ENCODE results near the gene ARID5A. TPM values are rescaled to one million over a fixed set of nuclear protein-coding genes. Genes with fewer than 3 reads are reported as not detected.
A peak's percentile ranks its signal among the peaks of the same experiment; 100 is the strongest.
"Not testable (repeated sequence)": the region's sequence is repeated elsewhere in the genome, so short reads cannot be mapped to it uniquely, and the experiment has no call there.

ARID5A gene, protein sequence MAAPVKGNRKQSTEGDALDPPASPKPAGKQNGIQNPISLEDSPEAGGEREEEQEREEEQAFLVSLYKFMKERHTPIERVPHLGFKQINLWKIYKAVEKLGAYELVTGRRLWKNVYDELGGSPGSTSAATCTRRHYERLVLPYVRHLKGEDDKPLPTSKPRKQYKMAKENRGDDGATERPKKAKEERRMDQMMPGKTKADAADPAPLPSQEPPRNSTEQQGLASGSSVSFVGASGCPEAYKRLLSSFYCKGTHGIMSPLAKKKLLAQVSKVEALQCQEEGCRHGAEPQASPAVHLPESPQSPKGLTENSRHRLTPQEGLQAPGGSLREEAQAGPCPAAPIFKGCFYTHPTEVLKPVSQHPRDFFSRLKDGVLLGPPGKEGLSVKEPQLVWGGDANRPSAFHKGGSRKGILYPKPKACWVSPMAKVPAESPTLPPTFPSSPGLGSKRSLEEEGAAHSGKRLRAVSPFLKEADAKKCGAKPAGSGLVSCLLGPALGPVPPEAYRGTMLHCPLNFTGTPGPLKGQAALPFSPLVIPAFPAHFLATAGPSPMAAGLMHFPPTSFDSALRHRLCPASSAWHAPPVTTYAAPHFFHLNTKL
- 9.9 TPM for total RNA-seq

- peaks cover 66 to 86% (median 70%) of the 10 kb centered on the region in 3 donors for H3K4me1 ChIP-seq (ENCODE audit: control insufficient read depth in 3 of 3, insufficient read depth in 3 of 3, low read length in 3 of 3)
Observed at GRCh38 chr2:96536445-96537065, at the start of gene ARID5A. Gene ARID5A, plus strand, starts transcription at chr2:96536752. Its CDS starts 75 bp downstream, at chr2:96536827.

GRCh38 chr2:96489261-96489660 is 47.3 kb upstream of the ARID5A start:
- no peaks in the 10 kb centered on the region for H3K27me3 ChIP-seq (ENCODE audit: control insufficient read depth in 3 of 3, insufficient read depth in 3 of 3, low read length in 3 of 3)
- no peak overlapping the region for H3K27ac ChIP-seq (ENCODE audit: low read depth, low read length)
- peaks cover 8 to 14% (median 10%) of the 10 kb centered on the region in 3 donors for H3K4me1 ChIP-seq (ENCODE audit: control insufficient read depth in 3 of 3, insufficient read depth in 3 of 3, low read length in 3 of 3)
- H3K9me3 ChIP-seq (ENCODE audit: control insufficient read depth in 3 of 3, low read length in 3 of 3) = no peaks in the 10 kb centered on the region
- no peaks in the 10 kb centered on the region for H3K36me3 ChIP-seq (ENCODE audit: control insufficient read depth in 3 of 3, insufficient read depth in 3 of 3, low read length in 3 of 3)
- H3K4me3 ChIP-seq (ENCODE audit: low read length in 3 of 3) = no peak overlapping the region
- H3K9ac ChIP-seq (ENCODE audit: low read depth in 1 of 3, low read length in 3 of 3) = no peak overlapping the region

More at GRCh38 chr2:96536445-96537065, at the start of gene ARID5A:
- Histone ChIP-seq H3K9ac (ENCODE audit: low read depth in 1 of 3, low read length in 3 of 3) (peak within 1 kb of the TSS; percentile 79 to 95 (median 87)), H3K4me3 (ENCODE audit: low read length in 3 of 3) (peak within 1 kb of the TSS; percentile 78 to 90 (median 84)), H3K27me3 (ENCODE audit: control insufficient read depth in 3 of 3, insufficient read depth in 3 of 3, low read length in 3 of 3) (no peaks in the 10 kb centered on the region), H3K9me3 (ENCODE audit: control insufficient read depth in 3 of 3, low read length in 3 of 3) (no peaks in the 10 kb centered on the region), H3K27ac (ENCODE audit: low read depth, low read length) (peak within 1 kb of the TSS; percentile 97), H3K36me3 (ENCODE audit: control insufficient read depth in 3 of 3, insufficient read depth in 3 of 3, low read length in 3 of 3) (no peaks in the 10 kb centered on the region)

DNA sequence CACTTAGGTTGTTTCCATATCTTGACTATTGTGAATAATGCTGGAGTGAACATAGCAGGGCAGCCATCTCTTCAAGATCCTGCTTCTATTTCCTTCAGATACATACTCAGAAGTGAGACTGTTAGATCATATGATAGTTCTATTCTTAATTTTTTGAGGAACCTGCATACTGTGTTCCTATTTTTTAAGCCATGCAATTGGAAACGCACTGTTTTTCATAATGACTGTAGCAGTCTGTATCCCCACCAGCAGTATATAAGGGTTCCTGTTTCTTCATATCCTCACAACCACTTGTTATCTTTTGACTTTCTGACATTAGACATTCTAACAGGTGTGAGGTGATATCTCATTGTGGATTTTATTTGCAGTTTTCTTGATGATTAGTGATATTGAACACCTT is 46.9 kb upstream of the ARID5A start:
- H3K4me1 ChIP-seq (ENCODE audit: control insufficient read depth in 3 of 3, insufficient read depth in 3 of 3, low read length in 3 of 3) = peaks cover 8 to 14% (median 10%) of the 10 kb centered on the region in 3 donors
- no peaks in the 10 kb centered on the region for H3K9me3 ChIP-seq (ENCODE audit: control insufficient read depth in 3 of 3, low read length in 3 of 3)
- no peak overlapping the region for H3K4me3 ChIP-seq (ENCODE audit: low read length in 3 of 3)
- no peak overlapping the region for H3K9ac ChIP-seq (ENCODE audit: low read depth in 1 of 3, low read length in 3 of 3)
- no peaks in the 10 kb centered on the region for H3K36me3 ChIP-seq (ENCODE audit: control insufficient read depth in 3 of 3, insufficient read depth in 3 of 3, low read length in 3 of 3)
- H3K27ac ChIP-seq (ENCODE audit: low read depth, low read length) = no peak overlapping the region
- no peaks in the 10 kb centered on the region for H3K27me3 ChIP-seq (ENCODE audit: control insufficient read depth in 3 of 3, insufficient read depth in 3 of 3, low read length in 3 of 3)

DNA sequence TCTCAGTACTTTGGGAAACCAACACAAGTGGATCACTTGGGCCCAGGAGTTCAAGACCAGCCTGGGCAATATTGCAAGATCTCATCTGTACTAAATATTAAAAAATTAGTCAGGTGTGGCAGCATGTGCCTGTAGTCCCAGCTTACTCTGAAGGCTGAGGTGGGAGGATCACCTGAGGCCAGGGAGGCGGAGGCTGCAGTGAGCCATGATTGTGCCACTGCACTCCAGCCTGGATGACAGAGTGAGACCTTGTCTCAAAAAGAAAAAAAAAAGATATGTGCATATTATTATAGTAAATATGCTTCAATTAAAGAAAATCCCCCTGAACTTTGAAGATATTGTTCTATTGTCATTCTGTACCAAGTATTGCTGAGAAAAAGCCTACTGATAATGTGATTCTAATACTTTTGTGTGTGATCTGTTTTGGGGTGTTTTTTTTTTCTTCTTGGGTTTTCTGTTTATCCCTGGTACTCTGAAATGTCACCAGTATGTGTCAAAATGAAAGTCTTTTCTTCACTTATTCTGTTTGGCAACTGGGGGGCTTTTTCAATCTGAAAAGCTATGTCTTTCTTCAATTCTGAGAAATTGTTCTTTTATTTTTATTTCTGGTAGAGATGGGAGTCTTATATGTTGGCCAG is 44.6 kb upstream of the ARID5A start:
- H3K4me1 ChIP-seq (ENCODE audit: control insufficient read depth in 3 of 3, insufficient read depth in 3 of 3, low read length in 3 of 3) = no peaks in the 10 kb centered on the region
- H3K9me3 ChIP-seq (ENCODE audit: control insufficient read depth in 3 of 3, low read length in 3 of 3) = no peaks in the 10 kb centered on the region
- no peak overlapping the region for H3K27ac ChIP-seq (ENCODE audit: low read depth, low read length)
- no peak overlapping the region for H3K4me3 ChIP-seq (ENCODE audit: low read length in 3 of 3)
- H3K9ac ChIP-seq (ENCODE audit: low read depth in 1 of 3, low read length in 3 of 3) = no peak overlapping the region
- no peaks in the 10 kb centered on the region for H3K36me3 ChIP-seq (ENCODE audit: control insufficient read depth in 3 of 3, insufficient read depth in 3 of 3, low read length in 3 of 3)
- H3K27me3 ChIP-seq (ENCODE audit: control insufficient read depth in 3 of 3, insufficient read depth in 3 of 3, low read length in 3 of 3) = no peaks in the 10 kb centered on the region

- Histone ChIP-seq H3K27me3 (ENCODE audit: control insufficient read depth in 3 of 3, insufficient read depth in 3 of 3, low read length in 3 of 3) (peaks cover 0 to 5% (median 0%) of the 10 kb centered on the region in 3 donors), H3K36me3 (ENCODE audit: control insufficient read depth in 3 of 3, insufficient read depth in 3 of 3, low read length in 3 of 3) (no peaks in the 10 kb centered on the region), H3K4me1 (ENCODE audit: control insufficient read depth in 3 of 3, insufficient read depth in 3 of 3, low read length in 3 of 3) (no peaks in the 10 kb centered on the region), H3K9ac (ENCODE audit: low read depth in 1 of 3, low read length in 3 of 3) (no peak overlapping the region), H3K27ac (ENCODE audit: low read depth, low read length) (no peak overlapping the region), H3K9me3 (ENCODE audit: control insufficient read depth in 3 of 3, low read length in 3 of 3) (no peaks in the 10 kb centered on the region), H3K4me3 (ENCODE audit: low read length in 3 of 3) (no peak overlapping the region)
Observed at GRCh38 chr2:96493072-96493471, 43.5 kb upstream of the ARID5A start.

- no peaks in the 10 kb centered on the region for H3K9me3 ChIP-seq (ENCODE audit: control insufficient read depth in 3 of 3, low read length in 3 of 3)
- no peaks in the 10 kb centered on the region for H3K4me1 ChIP-seq (ENCODE audit: control insufficient read depth in 3 of 3, insufficient read depth in 3 of 3, low read length in 3 of 3)
- no peak overlapping the region for H3K4me3 ChIP-seq (ENCODE audit: low read length in 3 of 3)
- no peaks in the 10 kb centered on the region for H3K36me3 ChIP-seq (ENCODE audit: control insufficient read depth in 3 of 3, insufficient read depth in 3 of 3, low read length in 3 of 3)
- H3K9ac ChIP-seq (ENCODE audit: low read depth in 1 of 3, low read length in 3 of 3) = no peak overlapping the region
- no peak overlapping the region for H3K27ac ChIP-seq (ENCODE audit: low read depth, low read length)
- H3K27me3 ChIP-seq (ENCODE audit: control insufficient read depth in 3 of 3, insufficient read depth in 3 of 3, low read length in 3 of 3) = peaks cover 0 to 5% (median 2%) of the 10 kb centered on the region in 3 donors
Observed at GRCh38 chr2:96494188-96494587, 42.4 kb upstream of the ARID5A start.

DNA sequence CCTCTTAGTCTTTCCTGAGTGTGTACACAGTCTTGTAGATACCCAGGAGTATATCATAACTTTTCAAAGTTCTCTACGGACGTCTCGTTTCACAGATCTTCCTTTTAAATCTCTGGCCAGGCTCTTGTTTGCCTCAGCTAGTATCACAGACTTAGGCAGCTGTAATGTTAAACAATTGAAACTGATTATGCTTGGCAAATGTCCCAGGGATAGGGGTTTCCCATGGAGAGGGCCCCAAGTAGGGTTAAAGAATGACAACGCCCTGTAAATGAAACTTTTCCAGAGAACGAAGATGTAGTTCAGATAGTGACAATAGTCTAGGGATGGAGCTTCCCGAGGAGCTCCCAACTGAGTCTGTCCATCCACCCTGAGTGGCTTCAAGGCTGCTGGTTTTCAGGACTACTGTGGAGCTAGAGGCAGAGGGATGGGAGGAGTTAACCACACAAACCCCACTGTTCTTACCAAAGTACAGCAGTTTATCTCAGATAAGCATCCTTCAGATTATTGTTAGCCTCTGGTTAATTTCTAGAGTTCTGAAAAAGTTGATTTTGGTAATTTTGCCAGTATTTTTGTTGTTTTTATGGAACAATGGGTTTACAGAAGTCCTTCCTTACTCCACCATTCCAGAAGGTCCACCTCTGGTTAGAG is 40.4 kb upstream of the ARID5A start:
- H3K27ac ChIP-seq (ENCODE audit: low read depth, low read length) = no peak overlapping the region

GRCh38 chr2:96498021-96498431 is 38.5 kb upstream of the ARID5A start:
- Histone ChIP-seq H3K4me3 (ENCODE audit: low read length in 3 of 3) (no peak overlapping the region), H3K27ac (ENCODE audit: low read depth, low read length) (no peak overlapping the region), H3K9ac (ENCODE audit: low read depth in 1 of 3, low read length in 3 of 3) (no peak overlapping the region), H3K36me3 (ENCODE audit: control insufficient read depth in 3 of 3, insufficient read depth in 3 of 3, low read length in 3 of 3) (no peaks in the 10 kb centered on the region), H3K27me3 (ENCODE audit: control insufficient read depth in 3 of 3, insufficient read depth in 3 of 3, low read length in 3 of 3) (peaks cover 28 to 37% (median 36%) of the 10 kb centered on the region in 3 donors), H3K4me1 (ENCODE audit: control insufficient read depth in 3 of 3, insufficient read depth in 3 of 3, low read length in 3 of 3) (peaks cover 0 to 15% (median 11%) of the 10 kb centered on the region in 3 donors), H3K9me3 (ENCODE audit: control insufficient read depth in 3 of 3, low read length in 3 of 3) (no peaks in the 10 kb centered on the region)

More for the DNA sequence above, 40.4 kb upstream of the ARID5A start:
- peaks cover 17 to 19% (median 19%) of the 10 kb centered on the region in 3 donors for H3K27me3 ChIP-seq (ENCODE audit: control insufficient read depth in 3 of 3, insufficient read depth in 3 of 3, low read length in 3 of 3)
- no peak overlapping the region for H3K9ac ChIP-seq (ENCODE audit: low read depth in 1 of 3, low read length in 3 of 3)
- H3K9me3 ChIP-seq (ENCODE audit: control insufficient read depth in 3 of 3, low read length in 3 of 3) = no peaks in the 10 kb centered on the region
- H3K36me3 ChIP-seq (ENCODE audit: control insufficient read depth in 3 of 3, insufficient read depth in 3 of 3, low read length in 3 of 3) = no peaks in the 10 kb centered on the region
- no peak overlapping the region for H3K4me3 ChIP-seq (ENCODE audit: low read length in 3 of 3)
- H3K4me1 ChIP-seq (ENCODE audit: control insufficient read depth in 3 of 3, insufficient read depth in 3 of 3, low read length in 3 of 3) = no peaks in the 10 kb centered on the region

DNA sequence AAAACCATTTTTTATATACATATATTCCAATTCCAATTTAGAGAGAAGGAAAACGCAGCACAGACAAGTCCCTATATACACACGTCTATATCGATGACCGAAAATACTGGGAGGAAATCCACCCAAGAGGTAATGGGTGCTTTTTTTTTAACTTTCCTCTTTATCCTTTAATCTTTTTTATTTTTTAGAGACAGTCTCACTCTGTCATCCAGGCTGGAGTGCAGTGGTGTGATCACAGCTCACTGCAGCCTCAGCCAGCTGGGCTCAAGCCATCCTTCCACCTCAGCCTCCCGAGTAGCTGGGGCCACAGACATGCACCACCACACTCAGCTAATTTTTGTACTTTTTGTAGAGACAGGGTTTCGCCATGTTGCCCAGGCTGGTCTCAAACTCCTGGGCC is 37.9 kb upstream of the ARID5A start:
- not testable (repeated sequence) for H3K27ac ChIP-seq (ENCODE audit: low read depth, low read length); H3K36me3 ChIP-seq (ENCODE audit: control insufficient read depth in 3 of 3, insufficient read depth in 3 of 3, low read length in 3 of 3); H3K9ac ChIP-seq (ENCODE audit: low read depth in 1 of 3, low read length in 3 of 3); H3K4me3 ChIP-seq (ENCODE audit: low read length in 3 of 3); H3K9me3 ChIP-seq (ENCODE audit: control insufficient read depth in 3 of 3, low read length in 3 of 3)
- Histone ChIP-seq H3K4me1 (ENCODE audit: control insufficient read depth in 3 of 3, insufficient read depth in 3 of 3, low read length in 3 of 3) (peaks cover 0 to 15% (median 13%) of the 10 kb centered on the region in 3 donors), H3K27me3 (ENCODE audit: control insufficient read depth in 3 of 3, insufficient read depth in 3 of 3, low read length in 3 of 3) (peaks cover 28 to 37% (median 37%) of the 10 kb centered on the region in 3 donors)
